H1 (cell line): ENCODE data around the gene GNAI2.

Experiments
- MAFK ChIP-seq: IDR thresholded peaks from 2 replicates; pipeline ENCODE4 v1.6.1; 2012; ENCODE audit warnings: low read depth, mild to moderate bottlenecking, improper control_type of control experiment, low read length
- SP1 ChIP-seq: IDR thresholded peaks from 2 replicates; pipeline ENCODE4 v1.6.1; 2011; ENCODE audit warnings: low read depth, low read length
- TF ChIP-seq, protein P1 (sequence below), 3 experiments: IDR thresholded peaks; 1 replicate in 2 of 3; 2 replicates in 1 of 3; pipeline versions ENCODE4 v1.5.1 to v1.6.1; 2011; ENCODE audit warnings: low read length in 3 of 3, mild to moderate bottlenecking in 3 of 3, inconsistent platforms in 2 of 3, low read depth in 1 of 3, moderate library complexity in 1 of 3; ENCODE audit not compliant: insufficient read depth in 1 of 3; ENCODE audit errors: control extremely low read depth in 1 of 3

- TF ChIP-seq, protein P1, sequence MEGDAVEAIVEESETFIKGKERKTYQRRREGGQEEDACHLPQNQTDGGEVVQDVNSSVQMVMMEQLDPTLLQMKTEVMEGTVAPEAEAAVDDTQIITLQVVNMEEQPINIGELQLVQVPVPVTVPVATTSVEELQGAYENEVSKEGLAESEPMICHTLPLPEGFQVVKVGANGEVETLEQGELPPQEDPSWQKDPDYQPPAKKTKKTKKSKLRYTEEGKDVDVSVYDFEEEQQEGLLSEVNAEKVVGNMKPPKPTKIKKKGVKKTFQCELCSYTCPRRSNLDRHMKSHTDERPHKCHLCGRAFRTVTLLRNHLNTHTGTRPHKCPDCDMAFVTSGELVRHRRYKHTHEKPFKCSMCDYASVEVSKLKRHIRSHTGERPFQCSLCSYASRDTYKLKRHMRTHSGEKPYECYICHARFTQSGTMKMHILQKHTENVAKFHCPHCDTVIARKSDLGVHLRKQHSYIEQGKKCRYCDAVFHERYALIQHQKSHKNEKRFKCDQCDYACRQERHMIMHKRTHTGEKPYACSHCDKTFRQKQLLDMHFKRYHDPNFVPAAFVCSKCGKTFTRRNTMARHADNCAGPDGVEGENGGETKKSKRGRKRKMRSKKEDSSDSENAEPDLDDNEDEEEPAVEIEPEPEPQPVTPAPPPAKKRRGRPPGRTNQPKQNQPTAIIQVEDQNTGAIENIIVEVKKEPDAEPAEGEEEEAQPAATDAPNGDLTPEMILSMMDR (IDR thresholded peaks at IDR 0.05; ENCODE audit: control extremely low read depth in 1 of 3, insufficient read depth in 1 of 3, low read depth in 1 of 3, low read length in 3 of 3): no peak
- TF ChIP-seq SP1 (no peak), MAFK (no peak)
Observed at GRCh38 chr3:50250514-50250913, 14.5 kb downstream of the GNAI2 start.
